Measurements from ENCODE around the gene PPP2R2C. TPM values are rescaled to one million over a fixed set of nuclear protein-coding genes. Genes with fewer than 3 reads are reported as not detected.

Gene PPP2R2C
- total and polyA plus RNA-seq, 9 of the 15 experiments (the other 6 are each of a cell fraction or from before 2014, with no cell fraction given), result 0.04 to 0.06 TPM; not detected in 7

DNA sequence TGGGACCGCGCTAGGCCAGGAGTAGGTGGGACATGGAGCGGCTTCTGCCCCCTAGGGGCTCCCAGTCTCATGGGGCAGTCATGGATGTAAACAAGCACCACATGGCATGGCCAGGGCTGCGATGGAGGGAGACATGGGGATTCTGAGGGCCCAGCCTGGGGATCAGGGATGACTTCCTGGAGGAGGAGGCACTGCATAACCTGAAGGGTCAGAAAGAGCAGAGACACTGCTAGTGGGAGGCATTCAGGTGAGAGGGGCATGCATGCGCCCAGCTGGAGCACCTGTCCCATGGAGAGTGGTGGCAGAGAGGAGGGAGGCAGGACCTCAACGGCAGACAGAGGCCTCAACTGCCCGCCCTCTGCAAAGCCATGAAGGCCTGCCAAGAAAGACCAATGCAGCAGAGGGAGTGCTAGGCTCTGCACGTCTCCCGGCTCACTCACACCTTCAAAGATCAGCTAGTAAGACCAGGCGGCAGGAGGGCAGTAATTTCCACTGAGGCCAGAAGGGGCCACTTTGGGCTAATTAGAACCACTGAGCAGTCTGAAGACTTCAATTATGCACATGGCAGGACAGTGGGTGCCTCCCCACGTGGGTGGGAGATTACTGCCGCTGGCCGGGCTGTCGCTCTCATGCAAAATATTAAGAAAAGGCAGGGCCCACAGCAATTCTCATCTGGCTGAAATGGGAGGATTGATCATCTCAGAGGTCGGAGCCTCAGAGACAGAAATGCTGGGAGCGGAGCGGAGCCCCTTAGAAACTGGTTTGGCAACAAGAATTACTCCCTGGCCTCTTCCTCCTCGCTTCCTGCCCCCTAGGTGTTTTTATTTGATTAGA lies 69.6 kb downstream of the PPP2R2C start:
- Histone ChIP-seq H2AFZ (ENCODE audit: low read depth, low read length) (no peak overlapping the region), H3K4me1 (replicated peaks in 1 of 2; ENCODE audit: control insufficient read depth in 2 of 2, insufficient read depth in 2 of 2, low read length in 2 of 2) (no peaks in the 10 kb centered on the region), H3K79me2 (ENCODE audit: control insufficient read depth, insufficient read depth, low read length) (no peaks in the 10 kb centered on the region), H3K4me3 (no peak overlapping the region), H3K27me3 (ENCODE audit: control insufficient read depth in 2 of 2, insufficient read depth in 2 of 2, low read length in 2 of 2) (peaks cover 27 to 51% of the 10 kb centered on the region in 2 experiments; a peak in 4 of 5 replicates), H3K9ac (ENCODE audit: insufficient read depth in 1 of 2, low read depth in 2 of 2, low read length in 2 of 2) (no peak overlapping the region), H3K4me2 (ENCODE audit: insufficient read depth, low read length) (no peak overlapping the region), H4K20me1 (replicated peaks; ENCODE audit: control insufficient read depth, insufficient read depth, low read length) (no peaks in the 10 kb centered on the region; the same call in 1 of the 2 replicates), H3K9me1 (ENCODE audit: control insufficient read depth, insufficient read depth, low read length) (no peaks in the 10 kb centered on the region), H3K9me3 (replicated peaks; ENCODE audit: control insufficient read depth, insufficient read depth, low read depth, low read length) (no peaks in the 10 kb centered on the region), H3K27ac (ENCODE audit: extremely low read depth, low read depth, low read length) (no peak overlapping the region), H3K36me3 (ENCODE audit: control insufficient read depth, insufficient read depth, low read length) (no peaks in the 10 kb centered on the region)
- FAIRE-seq, result no peak
- ATAC-seq, result peak; percentile 59
- intact Hi-C loops (cut with micrococcal nuclease) (no loop called here), in situ Hi-C loops (cut with MboI) (no loop called here)
- POLR2A ChIA-PET, result no interaction called here
- DNase-seq (ENCODE audit: extremely low read depth in 1 of 4, low spot score in 3 of 4), result no peak
- 3% methylated on average over 18 of the region's 18 CpGs for WGBS (ENCODE audit: insufficient coverage, low coverage, missing lambda C conversion rate)
- CTCF ChIA-PET (ENCODE audit: low intra/inter-chr PET ratio), result interaction anchor here (0.5 kb wide), 1 partner anchor 1400 kb away, joined by 4 read pairs; no protein-coding TSS in a partner anchor
- BruUV-seq (replicated peaks), result no TSS peak
- TF ChIP-seq, protein P1, sequence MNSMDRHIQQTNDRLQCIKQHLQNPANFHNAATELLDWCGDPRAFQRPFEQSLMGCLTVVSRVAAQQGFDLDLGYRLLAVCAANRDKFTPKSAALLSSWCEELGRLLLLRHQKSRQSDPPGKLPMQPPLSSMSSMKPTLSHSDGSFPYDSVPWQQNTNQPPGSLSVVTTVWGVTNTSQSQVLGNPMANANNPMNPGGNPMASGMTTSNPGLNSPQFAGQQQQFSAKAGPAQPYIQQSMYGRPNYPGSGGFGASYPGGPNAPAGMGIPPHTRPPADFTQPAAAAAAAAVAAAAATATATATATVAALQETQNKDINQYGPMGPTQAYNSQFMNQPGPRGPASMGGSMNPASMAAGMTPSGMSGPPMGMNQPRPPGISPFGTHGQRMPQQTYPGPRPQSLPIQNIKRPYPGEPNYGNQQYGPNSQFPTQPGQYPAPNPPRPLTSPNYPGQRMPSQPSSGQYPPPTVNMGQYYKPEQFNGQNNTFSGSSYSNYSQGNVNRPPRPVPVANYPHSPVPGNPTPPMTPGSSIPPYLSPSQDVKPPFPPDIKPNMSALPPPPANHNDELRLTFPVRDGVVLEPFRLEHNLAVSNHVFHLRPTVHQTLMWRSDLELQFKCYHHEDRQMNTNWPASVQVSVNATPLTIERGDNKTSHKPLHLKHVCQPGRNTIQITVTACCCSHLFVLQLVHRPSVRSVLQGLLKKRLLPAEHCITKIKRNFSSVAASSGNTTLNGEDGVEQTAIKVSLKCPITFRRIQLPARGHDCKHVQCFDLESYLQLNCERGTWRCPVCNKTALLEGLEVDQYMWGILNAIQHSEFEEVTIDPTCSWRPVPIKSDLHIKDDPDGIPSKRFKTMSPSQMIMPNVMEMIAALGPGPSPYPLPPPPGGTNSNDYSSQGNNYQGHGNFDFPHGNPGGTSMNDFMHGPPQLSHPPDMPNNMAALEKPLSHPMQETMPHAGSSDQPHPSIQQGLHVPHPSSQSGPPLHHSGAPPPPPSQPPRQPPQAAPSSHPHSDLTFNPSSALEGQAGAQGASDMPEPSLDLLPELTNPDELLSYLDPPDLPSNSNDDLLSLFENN (IDR thresholded peaks at IDR 0.05; ENCODE audit: low read depth in 2 of 2, low read length in 2 of 2), result no peak
- no peak for TF ChIP-seq DIDO1 (tag; IDR thresholded peaks at IDR 0.05; ENCODE audit: low read depth)
- TF ChIP-seq, protein P2, sequence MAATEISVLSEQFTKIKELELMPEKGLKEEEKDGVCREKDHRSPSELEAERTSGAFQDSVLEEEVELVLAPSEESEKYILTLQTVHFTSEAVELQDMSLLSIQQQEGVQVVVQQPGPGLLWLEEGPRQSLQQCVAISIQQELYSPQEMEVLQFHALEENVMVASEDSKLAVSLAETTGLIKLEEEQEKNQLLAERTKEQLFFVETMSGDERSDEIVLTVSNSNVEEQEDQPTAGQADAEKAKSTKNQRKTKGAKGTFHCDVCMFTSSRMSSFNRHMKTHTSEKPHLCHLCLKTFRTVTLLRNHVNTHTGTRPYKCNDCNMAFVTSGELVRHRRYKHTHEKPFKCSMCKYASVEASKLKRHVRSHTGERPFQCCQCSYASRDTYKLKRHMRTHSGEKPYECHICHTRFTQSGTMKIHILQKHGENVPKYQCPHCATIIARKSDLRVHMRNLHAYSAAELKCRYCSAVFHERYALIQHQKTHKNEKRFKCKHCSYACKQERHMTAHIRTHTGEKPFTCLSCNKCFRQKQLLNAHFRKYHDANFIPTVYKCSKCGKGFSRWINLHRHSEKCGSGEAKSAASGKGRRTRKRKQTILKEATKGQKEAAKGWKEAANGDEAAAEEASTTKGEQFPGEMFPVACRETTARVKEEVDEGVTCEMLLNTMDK (IDR thresholded peaks at IDR 0.05; ENCODE audit: borderline replicate concordance, insufficient read depth, low read depth, low read length, poor library complexity, severe bottlenecking), result peak; percentile 2
- TF ChIP-seq, protein P3, sequence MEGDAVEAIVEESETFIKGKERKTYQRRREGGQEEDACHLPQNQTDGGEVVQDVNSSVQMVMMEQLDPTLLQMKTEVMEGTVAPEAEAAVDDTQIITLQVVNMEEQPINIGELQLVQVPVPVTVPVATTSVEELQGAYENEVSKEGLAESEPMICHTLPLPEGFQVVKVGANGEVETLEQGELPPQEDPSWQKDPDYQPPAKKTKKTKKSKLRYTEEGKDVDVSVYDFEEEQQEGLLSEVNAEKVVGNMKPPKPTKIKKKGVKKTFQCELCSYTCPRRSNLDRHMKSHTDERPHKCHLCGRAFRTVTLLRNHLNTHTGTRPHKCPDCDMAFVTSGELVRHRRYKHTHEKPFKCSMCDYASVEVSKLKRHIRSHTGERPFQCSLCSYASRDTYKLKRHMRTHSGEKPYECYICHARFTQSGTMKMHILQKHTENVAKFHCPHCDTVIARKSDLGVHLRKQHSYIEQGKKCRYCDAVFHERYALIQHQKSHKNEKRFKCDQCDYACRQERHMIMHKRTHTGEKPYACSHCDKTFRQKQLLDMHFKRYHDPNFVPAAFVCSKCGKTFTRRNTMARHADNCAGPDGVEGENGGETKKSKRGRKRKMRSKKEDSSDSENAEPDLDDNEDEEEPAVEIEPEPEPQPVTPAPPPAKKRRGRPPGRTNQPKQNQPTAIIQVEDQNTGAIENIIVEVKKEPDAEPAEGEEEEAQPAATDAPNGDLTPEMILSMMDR (IDR thresholded peaks at IDR 0.05 in 2 of 3, conservative IDR thresholded peaks at IDR 0.05 in 1 of 3; ENCODE audit: insufficient read depth in 2 of 3, low read depth in 1 of 3, low read length in 3 of 3), result peak in 2 of 3 experiments; percentile 9 to 24; a peak in 1 of 6 replicates
- TF ChIP-seq CBX8 (IDR thresholded peaks at IDR 0.05; ENCODE audit: borderline replicate concordance, extremely low read depth, low read depth, low read length, poor library complexity, severe bottlenecking), result no peak
- TF ChIP-seq SMAD4 (CRISPR knock-in tag; conservative IDR thresholded peaks at IDR 0.05), result no peak
- no peak for TF ChIP-seq SPI1 (IDR thresholded peaks at IDR 0.05; ENCODE audit: borderline replicate concordance, low read depth, low read length)
- no peak for TF ChIP-seq POLR3G (IDR thresholded peaks at IDR 0.05; ENCODE audit: extremely low read depth, insufficient read length, insufficient replicate concordance)
- no peak for TF ChIP-seq ZSCAN29 (IDR thresholded peaks at IDR 0.05)
- no peak for TF ChIP-seq SMAD2 (IDR thresholded peaks at IDR 0.05; ENCODE audit: low read depth, low read length)
- no peak for TF ChIP-seq ZNF76 (CRISPR knock-in tag; IDR thresholded peaks at IDR 0.05; ENCODE audit: borderline replicate concordance)
- TF ChIP-seq FIP1L1 (IDR thresholded peaks at IDR 0.05; ENCODE audit: low read depth, low read length, poor library complexity, severe bottlenecking), result no peak
